Measurements from ENCODE around the gene MAD1L1.

Gene MAD1L1

DNA sequence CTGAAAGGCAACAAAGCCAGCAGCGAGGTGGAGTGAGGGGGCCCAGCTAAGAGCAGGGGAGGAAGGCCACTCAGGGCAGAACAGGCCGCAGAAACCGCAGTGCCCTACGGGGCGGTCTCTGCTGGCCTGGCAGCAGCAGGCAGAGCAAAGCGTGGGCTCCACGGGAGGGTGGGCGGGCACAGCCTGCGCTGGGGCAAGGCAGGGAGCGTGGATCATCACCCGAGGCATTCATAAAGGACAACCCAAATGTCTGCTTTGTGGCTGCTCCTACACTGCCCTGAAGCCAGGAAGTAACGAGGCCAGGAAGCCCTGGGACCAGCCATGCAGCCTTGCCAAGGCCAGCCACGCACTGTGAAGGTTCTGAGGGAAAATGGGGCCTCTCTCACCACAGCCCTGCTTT is 127.5 kb downstream of the MAD1L1 start:
- TF ChIP-seq, protein P1, sequence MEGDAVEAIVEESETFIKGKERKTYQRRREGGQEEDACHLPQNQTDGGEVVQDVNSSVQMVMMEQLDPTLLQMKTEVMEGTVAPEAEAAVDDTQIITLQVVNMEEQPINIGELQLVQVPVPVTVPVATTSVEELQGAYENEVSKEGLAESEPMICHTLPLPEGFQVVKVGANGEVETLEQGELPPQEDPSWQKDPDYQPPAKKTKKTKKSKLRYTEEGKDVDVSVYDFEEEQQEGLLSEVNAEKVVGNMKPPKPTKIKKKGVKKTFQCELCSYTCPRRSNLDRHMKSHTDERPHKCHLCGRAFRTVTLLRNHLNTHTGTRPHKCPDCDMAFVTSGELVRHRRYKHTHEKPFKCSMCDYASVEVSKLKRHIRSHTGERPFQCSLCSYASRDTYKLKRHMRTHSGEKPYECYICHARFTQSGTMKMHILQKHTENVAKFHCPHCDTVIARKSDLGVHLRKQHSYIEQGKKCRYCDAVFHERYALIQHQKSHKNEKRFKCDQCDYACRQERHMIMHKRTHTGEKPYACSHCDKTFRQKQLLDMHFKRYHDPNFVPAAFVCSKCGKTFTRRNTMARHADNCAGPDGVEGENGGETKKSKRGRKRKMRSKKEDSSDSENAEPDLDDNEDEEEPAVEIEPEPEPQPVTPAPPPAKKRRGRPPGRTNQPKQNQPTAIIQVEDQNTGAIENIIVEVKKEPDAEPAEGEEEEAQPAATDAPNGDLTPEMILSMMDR (IDR thresholded peaks at IDR 0.05) = no peak

DNA sequence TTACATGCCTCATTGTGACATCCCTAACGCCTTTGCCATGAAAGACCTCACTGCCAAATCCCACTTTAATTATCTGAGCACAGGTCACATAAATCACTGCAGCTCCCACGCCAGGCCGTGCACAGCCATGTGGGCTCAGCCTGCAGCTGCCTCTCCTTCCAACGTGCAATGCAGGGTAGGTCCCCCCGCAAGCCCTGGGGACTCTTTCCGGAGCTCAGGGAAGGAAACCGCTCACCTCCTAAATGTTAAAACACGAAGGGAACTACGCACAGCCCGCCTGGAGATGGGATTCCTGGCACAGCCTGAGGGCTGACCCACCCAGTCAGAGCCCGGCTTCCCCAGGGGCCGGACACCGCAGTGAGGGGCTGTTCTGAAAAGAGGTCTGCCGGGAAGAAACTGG is 128.0 kb downstream of the MAD1L1 start:
- TF ChIP-seq, protein P1 (IDR thresholded peaks at IDR 0.05) = no peak

DNA sequence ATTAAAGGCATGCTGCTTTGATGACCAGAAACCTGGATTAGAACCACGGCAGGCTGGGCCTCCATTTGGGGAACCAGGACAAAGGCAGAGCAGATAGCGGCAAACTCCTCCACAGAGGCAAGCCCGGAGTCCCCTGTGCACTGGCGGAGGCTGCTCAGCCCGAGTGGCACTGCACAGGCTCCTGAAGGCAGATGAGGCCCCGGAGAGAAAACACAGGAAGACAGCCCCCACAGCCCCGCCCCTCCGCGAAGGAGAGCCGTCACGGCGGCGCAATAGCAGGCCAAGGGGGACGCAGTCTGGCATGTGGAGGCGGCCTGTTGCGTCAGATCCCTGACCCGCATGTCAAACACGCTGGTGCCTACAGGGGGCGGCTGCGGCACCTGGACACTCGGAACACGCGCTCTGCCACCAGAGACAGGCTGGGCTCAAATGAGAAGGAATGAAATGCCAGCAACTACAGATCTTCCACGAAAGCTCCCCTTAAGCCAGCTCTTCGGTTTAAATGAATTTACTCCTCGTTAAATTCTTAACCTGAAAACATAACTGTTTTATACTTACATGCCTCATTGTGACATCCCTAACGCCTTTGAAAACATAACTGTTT is 128.5 kb downstream of the MAD1L1 start:
- TF ChIP-seq, protein P1 (IDR thresholded peaks at IDR 0.05) = no peak

DNA sequence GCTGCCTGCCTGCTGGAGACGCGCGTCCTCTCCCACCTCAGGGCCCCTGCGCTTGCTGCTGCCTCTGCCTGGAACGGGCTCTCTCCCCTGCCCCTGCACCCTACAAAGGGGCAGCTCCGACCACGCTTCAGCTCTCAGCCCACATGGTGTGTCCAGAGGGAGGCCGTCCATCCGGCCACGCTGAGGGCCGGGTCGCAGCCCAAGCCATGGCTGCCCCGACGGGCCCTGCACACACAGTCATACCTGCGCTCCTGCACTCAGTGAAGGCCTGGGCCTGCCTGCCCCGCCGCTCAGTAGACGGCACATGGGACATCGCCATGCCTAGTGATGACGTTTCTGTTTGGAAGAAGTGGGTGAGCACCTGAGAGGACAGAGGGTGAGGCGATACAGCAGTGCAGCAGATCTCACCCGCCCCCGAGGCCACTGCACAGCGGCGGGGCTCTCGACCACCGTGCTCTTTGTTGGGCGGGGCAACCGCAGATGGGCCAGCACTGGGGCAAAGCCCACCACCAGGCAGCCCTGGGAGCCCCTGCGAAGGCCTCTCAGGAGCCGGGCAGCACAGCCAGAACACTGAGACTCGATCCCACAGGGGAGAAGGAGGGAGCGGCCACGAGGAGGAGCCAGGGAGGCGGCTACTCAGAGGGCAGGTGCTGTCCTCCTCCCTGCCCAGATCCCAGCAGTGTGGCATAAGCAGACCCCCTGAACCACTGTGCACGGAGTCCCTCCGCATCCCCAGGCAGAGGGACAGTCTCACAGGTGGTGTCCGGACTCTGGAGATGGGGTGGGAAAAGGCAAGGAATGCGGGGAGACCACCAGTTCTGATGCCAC is 129.5 kb downstream of the MAD1L1 start:
- TF ChIP-seq, protein P1 (IDR thresholded peaks at IDR 0.05) = no peak

DNA sequence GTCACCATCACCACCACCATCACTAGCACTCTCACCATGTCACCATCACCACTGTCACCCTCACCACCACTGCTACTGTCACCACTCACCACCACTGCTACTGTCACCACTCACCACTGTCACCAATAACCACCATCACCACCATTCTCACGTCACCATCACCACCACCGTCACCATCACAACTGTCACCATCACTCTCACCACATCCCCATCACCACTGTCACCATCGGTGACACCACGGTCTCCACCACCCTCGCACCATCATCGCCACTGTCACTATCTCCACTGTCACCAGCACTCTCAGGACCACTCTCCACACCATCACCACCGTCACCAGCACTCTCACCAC is 130.4 kb downstream of the MAD1L1 start:
- TF ChIP-seq, protein P1 (IDR thresholded peaks at IDR 0.05) = no peak

DNA sequence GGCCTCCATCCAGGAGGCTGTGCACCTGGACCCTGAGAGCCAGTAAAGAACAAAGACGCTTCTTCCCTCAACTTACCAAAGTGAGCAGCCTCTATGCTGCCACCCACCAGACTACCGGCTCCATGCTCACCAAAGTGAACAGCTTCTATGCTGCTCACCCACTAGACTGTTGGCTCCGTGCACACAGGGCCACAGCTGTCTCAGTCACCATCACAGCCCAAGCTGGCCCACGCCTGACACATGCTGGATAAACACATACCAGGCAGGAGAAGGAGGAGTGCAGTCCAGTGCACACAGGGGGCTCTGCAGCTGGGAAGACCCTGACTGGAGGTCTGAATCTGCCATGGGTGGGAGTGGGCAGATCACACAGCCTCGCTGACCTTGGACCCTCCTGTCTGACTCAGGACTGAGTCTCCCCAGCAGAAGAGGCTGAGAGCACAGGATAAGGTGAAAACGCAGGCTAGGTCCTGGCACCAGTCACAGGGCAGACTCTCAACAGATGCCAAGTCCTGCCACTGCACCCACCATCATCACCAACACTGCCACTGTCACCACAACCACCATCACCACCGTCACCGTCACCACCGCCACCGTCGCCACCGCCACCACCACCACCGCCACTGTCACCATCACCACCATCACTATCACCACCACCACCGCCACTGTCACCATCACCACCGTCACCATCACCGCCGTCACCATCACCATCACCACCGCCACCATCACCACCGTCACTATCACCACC is 130.9 kb downstream of the MAD1L1 start:
- TF ChIP-seq, protein P1 (IDR thresholded peaks at IDR 0.05) = no peak

- TF ChIP-seq, protein P1 (IDR thresholded peaks at IDR 0.05) = no peak
Measured at GRCh38 chr7:2100278-2101208, 132.2 kb downstream of the MAD1L1 start.

All from LNCAP (cell line).